VCaP (cell line): ENCODE results near the gene MORF4L1.

Experiments used
- H3K27ac ChIP-seq: fragments of 450-650 bp; 2 replicates; pipeline ENCODE4 v1.5.1; 2017
- CTCF ChIP-seq: fragments of 450-650 bp; conservative IDR thresholded peaks from 2 replicates; pipeline ENCODE4 v1.5.1; 2017; ENCODE audit warnings: mild to moderate bottlenecking, moderate library complexity

The MORF4L1 gene

GRCh38 chr15:78872155-78872971 lies at the start of gene MORF4L1:
Gene MORF4L1, plus strand, starts transcription at chr15:78872890. Its CDS starts 128 bp downstream, at chr15:78873018.
- TF ChIP-seq CTCF, result no peak

GRCh38 chr15:78828920-78829319 lies 43.8 kb upstream of the MORF4L1 start:
- H3K27ac ChIP-seq, result peak overlapping the region; percentile 28; the same call in 1 of the 2 replicates
- TF ChIP-seq CTCF, result no peak

More at GRCh38 chr15:78872155-78872971, at the start of gene MORF4L1:
- H3K27ac ChIP-seq, result peak within 1 kb of the TSS; percentile 100

GRCh38 chr15:78830514-78831228 lies 42.0 kb upstream of the MORF4L1 start:
- no peak overlapping the region for H3K27ac ChIP-seq
- no peak for TF ChIP-seq CTCF

GRCh38 chr15:78831229-78832207 lies 41.2 kb upstream of the MORF4L1 start:
- H3K27ac ChIP-seq, result no peak overlapping the region
- no peak for TF ChIP-seq CTCF

- TF ChIP-seq CTCF, result no peak
- no peak overlapping the region for H3K27ac ChIP-seq
Observed at GRCh38 chr15:78836333-78836732, 36.4 kb upstream of the MORF4L1 start.

- no peak for TF ChIP-seq CTCF
- no peak overlapping the region for H3K27ac ChIP-seq
Observed at GRCh38 chr15:78837131-78837530, 35.6 kb upstream of the MORF4L1 start.
